ENCODE results near the gene ANKRD39.
"Not testable (repeated sequence)": the region's sequence is repeated elsewhere in the genome, so short reads cannot be mapped to it uniquely, and the experiment has no call there.

Gene ANKRD39, protein sequence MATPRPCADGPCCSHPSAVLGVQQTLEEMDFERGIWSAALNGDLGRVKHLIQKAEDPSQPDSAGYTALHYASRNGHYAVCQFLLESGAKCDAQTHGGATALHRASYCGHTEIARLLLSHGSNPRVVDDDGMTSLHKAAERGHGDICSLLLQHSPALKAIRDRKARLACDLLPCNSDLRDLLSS

GRCh38 chr2:96857667-96858372, at the start of gene ANKRD39:
TSS of gene ANKRD39 (minus strand) at chr2:96858016. CDS start at chr2:96857987, 29 bp downstream.
- DNase-seq = peak; percentile 91

GRCh38 chr2:96906729-96907114, 48.9 kb upstream of the ANKRD39 start:
- DNase-seq = no peak

- no peak for DNase-seq
These were observed 46.0 kb upstream of the ANKRD39 start for GRCh38 chr2:96903815-96904214.

DNA sequence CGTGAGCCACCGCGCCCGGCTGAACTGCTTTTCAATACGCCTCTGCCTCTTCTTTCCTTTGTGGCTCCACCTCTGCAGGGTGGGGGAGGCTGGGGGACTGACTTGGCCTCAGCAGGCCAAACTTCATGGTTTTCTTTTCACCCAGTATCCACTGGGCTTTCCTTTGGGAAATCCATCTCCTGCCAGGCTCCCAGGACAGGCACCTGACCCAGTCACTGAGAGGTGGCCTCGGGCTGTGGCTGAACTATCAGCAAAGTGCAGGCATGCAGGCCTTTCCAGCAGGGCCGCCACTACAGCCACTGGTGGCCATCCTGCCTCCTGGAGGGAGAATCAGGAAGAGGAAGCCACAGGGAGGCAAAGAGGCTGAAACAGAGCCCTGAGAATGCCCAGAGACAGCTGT, 45.5 kb upstream of the ANKRD39 start:
- DNase-seq = no peak

- DNase-seq = no peak
These were observed 42.4 kb upstream of the ANKRD39 start for GRCh38 chr2:96900237-96900636.

- no peak for DNase-seq
These were observed 41.6 kb upstream of the ANKRD39 start for GRCh38 chr2:96899413-96899741.

DNA sequence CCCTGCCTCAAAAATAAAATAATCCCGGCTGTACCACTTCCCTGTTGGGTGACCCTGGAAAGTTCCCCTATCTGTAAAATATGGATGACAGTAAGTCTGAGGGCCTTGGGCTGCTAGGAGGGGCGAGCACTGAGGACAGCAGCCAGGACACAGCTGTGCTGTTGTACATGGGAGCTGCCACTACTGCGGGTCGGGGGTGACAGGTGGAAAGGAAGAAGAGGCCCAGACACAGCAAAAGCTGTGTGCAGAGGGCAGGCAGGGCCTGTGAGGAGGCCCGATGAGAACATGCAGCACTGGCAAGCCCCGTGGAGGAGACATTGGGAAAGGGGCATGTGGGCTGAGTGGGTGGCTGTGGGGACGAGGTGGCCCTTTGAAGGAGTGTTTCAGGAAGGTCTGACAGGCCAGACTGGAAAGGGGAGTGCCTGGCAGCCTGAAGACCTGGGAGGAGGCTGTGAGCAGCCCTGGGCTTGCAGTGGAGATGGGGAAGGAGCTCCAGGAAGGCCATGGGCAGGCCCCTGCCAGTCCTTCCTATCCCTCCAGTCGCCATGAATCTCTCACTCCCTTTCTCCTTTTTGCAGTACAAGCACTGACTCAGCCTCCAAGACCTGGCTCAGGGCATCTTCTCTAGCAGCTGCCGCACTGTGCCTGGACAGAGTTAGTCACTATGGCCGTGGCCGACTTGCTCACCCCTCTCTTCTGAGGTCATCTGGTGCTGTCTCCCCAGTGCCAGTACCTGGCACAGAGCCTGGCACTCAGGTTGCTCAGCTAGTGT, 41.0 kb upstream of the ANKRD39 start:
- no peak for DNase-seq

DNA sequence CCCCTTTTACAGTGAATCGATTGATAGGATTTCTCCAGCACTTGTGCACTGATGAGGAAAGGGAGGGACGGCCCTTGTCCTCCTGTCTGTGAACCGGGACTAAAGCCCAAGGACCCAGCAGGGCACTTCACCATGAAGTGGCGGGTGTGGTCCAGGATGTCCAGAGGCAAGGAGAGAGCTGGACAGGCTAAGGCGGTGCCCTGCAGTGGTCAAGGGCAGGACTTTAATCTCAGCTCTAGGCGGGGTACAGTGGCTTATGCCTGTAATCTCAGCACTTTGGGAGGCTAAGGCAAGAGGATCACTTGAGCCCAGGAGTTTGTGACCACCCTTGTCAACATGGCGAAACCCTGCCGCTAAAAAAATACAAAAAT, 40.3 kb upstream of the ANKRD39 start:
- no peak for DNase-seq

GRCh38 chr2:96897491-96898134, 39.8 kb upstream of the ANKRD39 start:
- DNase-seq = no peak

DNA sequence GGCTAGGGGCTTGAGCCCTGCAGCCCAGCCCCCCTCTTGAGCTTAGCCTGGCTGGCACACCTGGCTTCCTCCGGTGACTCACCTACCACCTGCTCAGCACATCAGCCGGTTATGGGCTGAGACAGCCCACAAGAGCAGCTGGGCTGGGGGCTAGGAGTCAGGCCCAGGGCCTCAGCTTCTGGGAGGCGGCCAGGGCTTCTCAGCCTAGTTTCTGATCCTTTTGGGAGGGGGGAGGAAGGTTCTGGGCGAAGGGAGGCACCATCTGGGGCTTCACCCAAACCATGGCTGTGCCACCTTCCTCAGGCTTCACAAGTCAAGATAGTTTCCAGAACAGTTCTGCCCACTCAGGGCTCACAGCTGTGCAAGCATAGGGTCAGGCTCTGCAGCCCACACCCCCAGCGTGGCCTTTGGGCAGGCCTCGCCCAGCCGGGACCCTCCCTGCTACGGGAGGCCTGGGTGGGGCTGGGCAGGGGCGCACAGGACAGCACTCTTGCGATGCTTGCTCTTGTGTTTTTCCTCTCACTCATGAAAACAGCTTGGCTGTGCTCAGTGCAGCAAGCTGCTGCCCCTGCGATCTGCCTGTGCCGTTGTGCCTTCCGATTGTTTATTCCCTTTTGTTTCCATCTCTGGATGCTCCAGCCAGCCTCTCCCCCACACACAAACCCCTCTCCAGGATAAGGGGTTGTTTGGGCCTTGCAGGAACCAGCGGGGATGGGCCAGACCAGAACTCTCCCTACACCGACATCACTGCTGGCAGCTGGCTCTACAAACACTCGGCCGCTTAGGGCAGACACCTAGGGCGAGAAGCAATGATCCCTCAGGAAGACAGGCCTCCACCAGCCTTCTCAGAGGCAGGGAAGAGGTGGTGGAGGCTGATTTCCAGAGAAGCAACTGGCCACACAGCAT, 38.2 kb upstream of the ANKRD39 start:
- DNase-seq = peak; percentile 80

DNA sequence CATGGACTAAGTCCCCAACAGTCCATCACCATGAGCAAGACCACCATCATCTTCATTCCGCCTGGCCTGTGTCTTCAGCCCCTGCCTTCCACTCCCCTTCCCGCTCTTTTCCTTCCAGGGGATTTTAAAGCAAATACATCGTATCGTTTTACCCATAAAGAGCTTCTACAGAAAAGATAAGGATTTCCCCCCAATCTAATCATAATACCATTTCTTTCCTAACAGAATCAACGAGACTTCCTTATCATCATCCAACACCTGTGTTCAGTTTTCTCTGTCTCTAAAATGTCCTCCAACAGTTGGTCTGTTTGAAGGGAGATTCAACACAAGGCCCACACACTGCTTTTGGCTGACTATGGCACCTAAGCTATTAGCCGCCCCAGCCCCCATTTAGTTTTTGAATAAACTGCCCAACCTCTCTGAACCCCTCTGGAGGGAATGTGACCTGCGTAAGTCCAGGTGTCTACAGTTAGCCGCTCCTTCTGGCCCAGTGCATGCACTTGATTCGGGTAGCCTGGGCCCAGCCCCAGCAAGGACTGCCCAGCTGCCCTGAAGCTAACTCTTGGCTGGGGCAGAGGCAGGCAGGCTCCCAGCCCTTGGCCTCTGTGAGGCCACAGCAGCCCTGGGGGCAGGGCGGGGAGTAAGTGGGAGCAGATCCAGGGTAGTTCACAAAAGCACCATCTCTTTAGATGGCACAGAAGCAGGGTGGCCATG, 37.4 kb upstream of the ANKRD39 start:
- DNase-seq = no peak

DNA sequence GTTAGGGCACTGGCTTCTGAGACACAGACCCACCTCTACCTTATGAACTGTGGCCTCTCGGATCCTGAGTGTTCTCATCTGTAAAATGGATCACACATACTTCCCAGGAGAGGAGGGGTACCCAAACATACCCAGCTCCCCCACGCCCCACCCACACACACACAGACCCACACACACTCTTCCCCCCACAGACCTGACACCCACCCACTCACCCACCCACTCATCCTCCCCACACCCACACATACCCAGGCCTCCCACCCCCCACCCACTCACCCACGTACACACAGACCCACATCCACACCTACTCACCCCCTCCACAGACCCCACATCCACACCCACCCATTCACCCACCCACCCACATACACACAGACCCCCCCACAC, 36.3 kb upstream of the ANKRD39 start:
- DNase-seq = no peak

- DNase-seq = no peak
These were observed 35.7 kb upstream of the ANKRD39 start for GRCh38 chr2:96893289-96894150.

DNA sequence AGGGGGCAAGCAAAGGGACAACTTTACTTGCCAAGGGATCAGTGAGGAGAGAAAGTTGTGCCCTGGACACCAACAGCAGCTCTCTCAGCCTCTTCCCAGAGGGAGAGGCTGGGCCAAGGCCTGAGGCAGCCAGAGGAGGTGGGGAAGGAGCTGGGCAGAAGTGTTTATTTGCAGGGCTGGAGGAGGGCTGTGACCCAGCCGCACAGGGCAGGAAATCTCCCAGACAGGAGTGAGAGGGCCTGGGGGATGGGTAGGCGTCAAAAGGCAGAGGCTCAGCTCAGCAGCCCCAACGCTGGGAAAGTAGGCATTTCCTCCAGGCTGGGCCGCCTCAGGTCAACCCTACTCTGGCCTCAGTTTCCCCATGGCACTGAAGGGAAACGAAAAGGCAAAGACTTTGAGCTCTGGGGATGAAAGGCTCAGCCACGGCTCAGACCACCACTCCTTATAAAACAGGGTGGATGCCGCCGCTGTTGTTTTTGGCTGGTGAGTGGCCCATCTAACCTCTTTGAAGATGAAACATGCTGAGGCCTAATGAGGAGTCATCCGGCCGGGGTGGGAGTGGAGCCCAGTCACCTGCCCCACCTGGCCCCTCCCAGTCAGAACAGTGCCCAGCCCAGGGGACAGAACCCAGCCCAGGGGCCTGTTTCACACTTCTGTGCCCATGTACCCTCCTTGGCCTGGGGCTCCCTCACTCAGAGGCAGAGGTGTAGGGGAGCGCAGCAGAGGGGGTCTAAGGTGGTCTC, 33.9 kb upstream of the ANKRD39 start:
- DNase-seq = no peak

DNA sequence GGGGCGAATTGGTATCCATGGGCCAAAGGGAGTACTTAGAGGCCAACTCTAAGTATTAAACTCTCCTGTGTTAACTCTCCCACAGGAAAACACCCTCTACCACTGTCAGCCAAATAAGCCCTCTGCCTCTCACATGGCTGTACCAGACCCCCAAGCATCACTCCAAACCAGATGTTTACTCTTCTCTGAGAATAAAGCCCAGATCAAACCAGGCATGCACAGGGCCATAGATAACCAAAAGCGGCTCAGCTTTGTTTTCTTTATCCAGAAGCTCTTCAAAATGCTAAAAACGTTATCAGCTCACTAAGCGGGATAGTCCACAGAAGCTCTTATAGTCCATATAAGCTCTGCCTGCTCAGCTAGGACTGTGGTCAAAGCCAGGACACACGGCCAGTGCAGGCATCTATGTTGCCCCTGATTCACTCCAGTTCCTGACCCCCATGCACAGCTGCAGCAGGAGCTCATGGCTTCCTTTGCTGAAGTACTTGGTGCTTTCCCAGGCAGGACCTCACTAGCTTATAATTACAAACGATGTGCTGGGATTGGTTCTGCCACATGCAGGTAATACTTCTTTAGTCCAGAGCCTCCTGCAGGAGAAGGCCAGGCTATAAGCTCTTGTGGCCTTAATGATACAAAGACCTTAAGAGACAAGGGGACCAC, 33.0 kb upstream of the ANKRD39 start:
- DNase-seq = no peak

DNA sequence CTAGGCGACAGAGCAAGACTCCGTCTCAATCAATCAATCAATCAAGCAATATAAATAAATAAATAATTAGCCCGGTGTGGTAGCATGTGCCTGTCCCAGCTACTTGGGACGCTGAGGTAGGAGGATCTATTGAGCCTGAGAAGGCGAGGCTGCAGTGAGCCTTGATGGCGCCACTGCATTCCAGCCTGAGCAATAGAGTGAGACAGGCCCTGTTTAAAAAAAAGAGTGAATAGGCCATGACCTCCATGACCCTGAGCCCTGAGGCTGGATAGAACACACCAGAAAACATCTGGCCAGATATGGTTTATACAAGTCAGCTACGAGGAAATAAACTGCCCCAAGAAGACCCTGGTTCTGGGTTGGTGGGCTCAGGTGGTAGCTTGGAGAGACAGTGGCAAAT, 32.4 kb upstream of the ANKRD39 start:
- no peak for DNase-seq

- DNase-seq = not testable (repeated sequence)
These were observed 31.7 kb upstream of the ANKRD39 start for GRCh38 chr2:96889502-96889901.

DNA sequence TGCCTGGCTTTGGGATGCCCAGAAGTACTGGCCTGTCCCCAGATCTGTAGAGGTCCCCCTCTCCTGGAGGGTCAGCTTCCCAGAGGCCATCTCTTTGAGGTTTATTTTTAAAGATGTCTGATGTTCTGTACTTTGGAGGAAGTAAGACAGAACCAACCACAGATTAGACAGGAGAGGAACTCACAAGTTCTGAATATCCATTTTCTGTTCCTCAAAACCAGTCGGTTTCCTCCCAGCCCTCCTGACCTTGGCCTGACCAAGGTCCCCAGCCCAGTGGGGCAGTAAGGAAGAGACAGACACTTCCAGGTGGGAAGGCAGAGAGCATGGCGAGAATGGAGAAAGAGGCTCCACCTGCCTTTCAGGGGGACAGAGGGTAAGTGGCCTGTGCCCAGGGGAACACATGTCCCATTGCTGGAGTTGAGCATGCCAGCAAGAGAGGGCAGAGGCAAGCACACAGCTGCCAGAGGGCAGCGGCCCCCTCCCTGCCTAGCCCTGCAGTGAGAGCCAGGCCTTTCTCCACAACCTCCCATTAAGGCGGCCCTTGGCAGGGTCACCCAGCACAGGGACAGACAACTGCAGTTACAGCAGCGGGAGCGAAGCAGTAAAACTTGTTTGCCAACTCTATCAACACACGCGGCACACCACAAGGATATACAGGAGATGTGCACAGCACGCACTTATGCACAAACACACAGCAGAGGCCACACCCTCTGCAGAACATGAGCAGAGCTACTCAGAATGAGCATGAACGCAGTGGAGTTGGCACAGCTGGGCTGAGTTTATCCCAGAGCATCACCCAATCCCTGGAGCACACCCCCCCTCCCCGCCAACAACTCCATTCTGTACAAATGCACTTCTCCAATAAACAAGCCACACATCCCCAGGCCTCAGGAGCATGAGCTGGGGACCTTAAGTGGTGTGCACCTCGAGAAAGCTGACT, 30.5 kb upstream of the ANKRD39 start:
- DNase-seq = no peak
